G401 (cell line): ENCODE data around the gene ZC4H2. TPM values are rescaled to one million over a fixed set of nuclear protein-coding genes. Genes with fewer than 3 reads are reported as not detected.

Experiments
- total RNA-seq: library from RNA; depleted of rRNA; stranded (reverse); fragments of >200 nt; shearing (Covaris generic); gene quantifications from 2 replicates; pipeline ENCODE4 v1.2.3, GENCODE V29; 2014; rRNA removed

Gene ZC4H2
- total RNA-seq, 1 experiment from 2014 or later, result not detected

Other genes starting within 250 kb of the ZC4H2 start
- gene ZC3H12B, start 58.4 kb upstream of the ZC4H2 start, total RNA-seq, result not detected in 2 replicates